GM21447 (cell line): Measurements from ENCODE around the gene RPL41.
"Not testable (repeated sequence)": the region's sequence is repeated elsewhere in the genome, so short reads cannot be mapped to it uniquely, and the experiment has no call there.

Experiments used
- ATAC-seq: cut with Tn5 transposase; IDR thresholded peaks from one replicate; pipeline ENCODE4 v1.9.1; 2021; ENCODE audit not compliant: unreplicated experiment

Gene RPL41

GRCh38 chr12:56116267-56117081 lies at the start of gene RPL41:
RPL41 (plus strand) TSS chr12:56116633.
- ATAC-seq = peak; percentile 44

- no peak for ATAC-seq
Observed at GRCh38 chr12:56071648-56072047, 44.8 kb upstream of the RPL41 start.

GRCh38 chr12:56074396-56074795 lies 42.0 kb upstream of the RPL41 start:
- ATAC-seq = no peak

GRCh38 chr12:56077966-56078365 lies 38.5 kb upstream of the RPL41 start:
- not testable (repeated sequence) for ATAC-seq

- no peak for ATAC-seq
Observed at GRCh38 chr12:56078427-56078826, 38.0 kb upstream of the RPL41 start.

- peak; percentile 73 for ATAC-seq
Observed at GRCh38 chr12:56078931-56079722, 37.3 kb upstream of the RPL41 start.

GRCh38 chr12:56079723-56080555 lies 36.5 kb upstream of the RPL41 start, which contains the start of gene ERBB3:
ERBB3 (plus strand) TSS chr12:56080165; CDS start chr12:56080301, 136 bp downstream.
- peak; percentile 39 for ATAC-seq

GRCh38 chr12:56080556-56081138 lies 35.8 kb upstream of the RPL41 start:
- no peak for ATAC-seq

- ATAC-seq = no peak
Observed at GRCh38 chr12:56081393-56082347, 34.8 kb upstream of the RPL41 start.

- ATAC-seq = no peak
Observed at GRCh38 chr12:56082382-56082781, 34.1 kb upstream of the RPL41 start.

GRCh38 chr12:56082967-56083366 lies 33.5 kb upstream of the RPL41 start:
- ATAC-seq = no peak

- no peak for ATAC-seq
Observed at GRCh38 chr12:56084958-56085543, 31.4 kb upstream of the RPL41 start.

- no peak for ATAC-seq
Observed at GRCh38 chr12:56086096-56086495, 30.3 kb upstream of the RPL41 start.

GRCh38 chr12:56086608-56087007 lies 29.8 kb upstream of the RPL41 start:
- no peak for ATAC-seq

- no peak for ATAC-seq
Observed at GRCh38 chr12:56087220-56087619, 29.2 kb upstream of the RPL41 start.

GRCh38 chr12:56097738-56098137 lies 18.7 kb upstream of the RPL41 start:
- ATAC-seq = no peak

- no peak for ATAC-seq
Observed at GRCh38 chr12:56098592-56098991, 17.8 kb upstream of the RPL41 start.

GRCh38 chr12:56099787-56100186 lies 16.6 kb upstream of the RPL41 start:
- ATAC-seq = no peak

- ATAC-seq = no peak
Observed at GRCh38 chr12:56101045-56101444, 15.4 kb upstream of the RPL41 start.
